ENCODE results near the gene FAM174C.

Gene FAM174C

GRCh38 chr19:1270854-1271527 is 4.3 kb upstream of the FAM174C start:
- DNase-seq (ENCODE audit: extremely low spot score, insufficient read length, low read depth) (no peak), FAIRE-seq (no peak)

GRCh38 chr19:1271528-1272422 is 3.6 kb upstream of the FAM174C start:
- FAIRE-seq (no peak), DNase-seq (ENCODE audit: extremely low spot score, insufficient read length, low read depth) (no peak)

- no peak for FAIRE-seq
- DNase-seq (ENCODE audit: extremely low spot score, insufficient read length, low read depth): no peak
Measured at GRCh38 chr19:1272423-1273262, 2.7 kb upstream of the FAM174C start.

- FAIRE-seq (no peak), DNase-seq (ENCODE audit: extremely low spot score, insufficient read length, low read depth) (no peak)
Measured at GRCh38 chr19:1273263-1274041, 1.9 kb upstream of the FAM174C start.

- no peak for FAIRE-seq
- DNase-seq (ENCODE audit: extremely low spot score, insufficient read length, low read depth): no peak
Measured at GRCh38 chr19:1274081-1274851, 1.1 kb upstream of the FAM174C start.

GRCh38 chr19:1274852-1275259 is 474 bp upstream of the FAM174C start:
- FAIRE-seq (no peak), DNase-seq (ENCODE audit: extremely low spot score, insufficient read length, low read depth) (no peak)

- FAIRE-seq (no peak), DNase-seq (ENCODE audit: extremely low spot score, insufficient read length, low read depth) (no peak)
Measured at GRCh38 chr19:1275976-1276627, 772 bp downstream of the FAM174C start.

GRCh38 chr19:1276628-1277022 is 1.3 kb downstream of the FAM174C start:
- FAIRE-seq (no peak), DNase-seq (ENCODE audit: extremely low spot score, insufficient read length, low read depth) (no peak)

- FAIRE-seq (no peak), DNase-seq (ENCODE audit: extremely low spot score, insufficient read length, low read depth) (no peak)
Measured at GRCh38 chr19:1277061-1277460, 1.7 kb downstream of the FAM174C start.

GRCh38 chr19:1278074-1278473 is 2.7 kb downstream of the FAM174C start:
- FAIRE-seq (no peak), DNase-seq (ENCODE audit: extremely low spot score, insufficient read length, low read depth) (no peak)

- no peak for FAIRE-seq
- no peak for DNase-seq (ENCODE audit: extremely low spot score, insufficient read length, low read depth)
Measured at GRCh38 chr19:1278713-1279660, 3.7 kb downstream of the FAM174C start.

GRCh38 chr19:1279782-1280341 is 4.5 kb downstream of the FAM174C start:
- peak; percentile 80 for DNase-seq (ENCODE audit: extremely low spot score, insufficient read length, low read depth)
- peak; percentile 89 for FAIRE-seq

GRCh38 chr19:1280636-1281568 is 5.6 kb downstream of the FAM174C start:
- FAIRE-seq (no peak), DNase-seq (ENCODE audit: extremely low spot score, insufficient read length, low read depth) (no peak)

- FAIRE-seq: no peak
- DNase-seq (ENCODE audit: extremely low spot score, insufficient read length, low read depth): no peak
Measured at GRCh38 chr19:1281569-1282287, 6.4 kb downstream of the FAM174C start.

GRCh38 chr19:1282588-1283206 is 7.4 kb downstream of the FAM174C start:
- DNase-seq (ENCODE audit: extremely low spot score, insufficient read length, low read depth) (no peak), FAIRE-seq (no peak)

Measured in GM18507 (cell line).